ENCODE measurements around the gene TAF11.

TAF11 gene

GRCh38 chr6:34839666-34840352 lies 48.0 kb downstream of the TAF11 start:
- H3K4me2 ChIP-seq, result no peak overlapping the region
- H4K20me1 ChIP-seq, result no peaks in the 10 kb centered on the region
- no peak for TF ChIP-seq Cebpa-rat (IDR thresholded peaks at IDR 0.05)
- H3K36me3 ChIP-seq, result peaks cover 31 to 95% (median 79%) of the 10 kb centered on the region in 11 experiments
- peaks cover 0 to 31% (median 15%) of the 10 kb centered on the region in 10 experiments; a peak in 12 of 20 replicates for H3K4me1 ChIP-seq
- H3K27me3 ChIP-seq, result no peaks in the 10 kb centered on the region
- peak overlapping the region in 2 of 11 experiments; percentile 45 to 46; a peak in 2 of 22 replicates for H3K27ac ChIP-seq
- no peak overlapping the region for H3K9ac ChIP-seq
- no peaks in the 10 kb centered on the region for H3K9me3 ChIP-seq (replicated peaks in 1 of 11)
- H3K4me3 ChIP-seq, result no peak overlapping the region

GRCh38 chr6:34837528-34837927 lies 50.3 kb downstream of the TAF11 start:
- Histone ChIP-seq H3K4me2 (peak overlapping the region in 2 of 11 experiments; percentile 39 to 43; a peak in 3 of 22 replicates), H3K4me1 (peaks cover 0 to 40% (median 20%) of the 10 kb centered on the region in 10 experiments; a peak in 12 of 20 replicates), H3K27me3 (no peaks in the 10 kb centered on the region), H3K36me3 (peaks cover 29 to 96% (median 85%) of the 10 kb centered on the region in 11 experiments), H3K9me3 (replicated peaks in 1 of 11) (no peaks in the 10 kb centered on the region), H3K4me3 (no peak overlapping the region), H4K20me1 (no peaks in the 10 kb centered on the region), H3K9ac (no peak overlapping the region), H3K27ac (peak overlapping the region in 3 of 11 experiments; percentile 7 to 51 (median 12); a peak in 4 of 22 replicates)
- TF ChIP-seq Cebpa-rat (IDR thresholded peaks at IDR 0.05), result no peak

GRCh38 chr6:34836451-34836850 lies 51.4 kb downstream of the TAF11 start:
- H3K27me3 ChIP-seq, result no peaks in the 10 kb centered on the region
- no peak for TF ChIP-seq Cebpa-rat (IDR thresholded peaks at IDR 0.05)
- peaks cover 31 to 96% (median 84%) of the 10 kb centered on the region in 11 experiments for H3K36me3 ChIP-seq
- no peaks in the 10 kb centered on the region for H4K20me1 ChIP-seq
- peaks cover 0 to 40% (median 20%) of the 10 kb centered on the region in 10 experiments; a peak in 12 of 20 replicates for H3K4me1 ChIP-seq
- no peak overlapping the region for H3K4me3 ChIP-seq
- peak overlapping the region in 7 of 11 experiments; percentile 36 to 74 (median 51); a peak in 13 of 22 replicates for H3K27ac ChIP-seq
- peak overlapping the region in 4 of 11 experiments; percentile 3 to 13 (median 7); a peak in 2 of 22 replicates for H3K9ac ChIP-seq
- H3K9me3 ChIP-seq (replicated peaks in 1 of 11), result no peaks in the 10 kb centered on the region
- H3K4me2 ChIP-seq, result peak overlapping the region in 5 of 11 experiments; percentile 57 to 78 (median 76); a peak in 10 of 22 replicates

GRCh38 chr6:34836008-34836407 lies 51.8 kb downstream of the TAF11 start:
- peaks cover 27 to 96% (median 79%) of the 10 kb centered on the region in 11 experiments for H3K36me3 ChIP-seq
- peak overlapping the region in 4 of 11 experiments; percentile 3 to 13 (median 7); a peak in 2 of 22 replicates for H3K9ac ChIP-seq
- H3K27me3 ChIP-seq, result no peaks in the 10 kb centered on the region
- peak overlapping the region in 7 of 11 experiments; percentile 36 to 74 (median 51); a peak in 15 of 22 replicates for H3K27ac ChIP-seq
- H3K4me2 ChIP-seq, result peak overlapping the region in 6 of 11 experiments; percentile 44 to 78 (median 72); a peak in 11 of 22 replicates
- H4K20me1 ChIP-seq, result no peaks in the 10 kb centered on the region
- no peak overlapping the region for H3K4me3 ChIP-seq
- H3K9me3 ChIP-seq (replicated peaks in 1 of 11), result no peaks in the 10 kb centered on the region
- peaks cover 0 to 40% (median 20%) of the 10 kb centered on the region in 10 experiments; a peak in 12 of 20 replicates for H3K4me1 ChIP-seq
- TF ChIP-seq Cebpa-rat (IDR thresholded peaks at IDR 0.05), result no peak

GRCh38 chr6:34834789-34835518 lies 52.9 kb downstream of the TAF11 start:
- Histone ChIP-seq H3K9ac (peak overlapping the region in 4 of 11 experiments; percentile 7 to 45 (median 18); a peak in 6 of 22 replicates), H4K20me1 (no peaks in the 10 kb centered on the region), H3K36me3 (peaks cover 32 to 98% (median 81%) of the 10 kb centered on the region in 11 experiments), H3K4me3 (no peak overlapping the region), H3K27ac (peak overlapping the region in 8 of 11 experiments; percentile 4 to 74 (median 50); a peak in 14 of 22 replicates), H3K9me3 (replicated peaks in 1 of 11) (no peaks in the 10 kb centered on the region), H3K4me2 (peak overlapping the region in 7 of 11 experiments; percentile 3 to 78 (median 67); a peak in 12 of 22 replicates), H3K4me1 (peaks cover 0 to 40% (median 20%) of the 10 kb centered on the region in 10 experiments; a peak in 12 of 20 replicates), H3K27me3 (no peaks in the 10 kb centered on the region)
- peak in 2 of 11 experiments; percentile 45 to 60; a peak in 2 of 22 replicates for TF ChIP-seq Cebpa-rat (IDR thresholded peaks at IDR 0.05)

- Histone ChIP-seq H3K9ac (no peak overlapping the region), H3K4me3 (no peak overlapping the region), H3K9me3 (replicated peaks in 1 of 11) (no peaks in the 10 kb centered on the region), H4K20me1 (no peaks in the 10 kb centered on the region), H3K4me1 (peaks cover 0 to 40% (median 20%) of the 10 kb centered on the region in 10 experiments; a peak in 12 of 20 replicates), H3K36me3 (peaks cover 35 to 100% (median 84%) of the 10 kb centered on the region in 11 experiments), H3K27ac (no peak overlapping the region), H3K27me3 (no peaks in the 10 kb centered on the region), H3K4me2 (no peak overlapping the region)
- no peak for TF ChIP-seq Cebpa-rat (IDR thresholded peaks at IDR 0.05)
Observed at GRCh38 chr6:34832942-34833341, 54.9 kb downstream of the TAF11 start.

- Histone ChIP-seq H3K27me3 (no peaks in the 10 kb centered on the region), H3K4me2 (no peak overlapping the region), H3K27ac (no peak overlapping the region), H4K20me1 (no peaks in the 10 kb centered on the region), H3K9ac (no peak overlapping the region), H3K4me3 (no peak overlapping the region), H3K36me3 (peaks cover 60 to 100% (median 87%) of the 10 kb centered on the region in 11 experiments), H3K4me1 (peaks cover 0 to 5% (median under 1%) of the 10 kb centered on the region in 10 experiments; a peak in 10 of 20 replicates), H3K9me3 (replicated peaks in 1 of 11) (no peaks in the 10 kb centered on the region)
- TF ChIP-seq Cebpa-rat (IDR thresholded peaks at IDR 0.05), result no peak
Observed at GRCh38 chr6:34829137-34829536, 58.7 kb downstream of the TAF11 start.
